ENCODE measurements around the gene NBAS.

The NBAS gene

DNA sequence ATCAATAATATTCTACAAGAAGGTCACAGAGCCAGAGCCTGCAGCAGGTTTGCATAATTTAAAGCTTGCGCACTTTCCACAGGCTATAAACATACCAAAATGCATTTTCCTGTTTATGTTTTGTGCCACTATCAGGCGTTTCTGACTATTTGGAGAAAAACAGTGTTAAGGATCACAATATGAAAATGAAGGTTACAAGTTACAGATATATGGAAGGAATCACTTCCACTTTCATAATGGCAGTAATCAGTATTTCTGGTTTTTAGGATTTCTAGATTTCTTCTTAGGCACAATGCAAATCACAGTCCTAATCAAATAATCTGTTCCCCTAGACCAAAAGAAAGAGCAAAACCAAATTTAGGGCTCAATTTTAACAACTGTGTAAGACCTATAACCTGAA, 279.5 kb downstream of the NBAS start:
- no peak overlapping the region for H3K4me3 ChIP-seq (ENCODE audit: low read depth, low read length)
- TF ChIP-seq CTCF (IDR thresholded peaks at IDR 0.05; ENCODE audit: borderline replicate concordance, insufficient read depth, low read depth, low read length) = no peak

- no peak for TF ChIP-seq CTCF (IDR thresholded peaks at IDR 0.05; ENCODE audit: borderline replicate concordance, insufficient read depth, low read depth, low read length)
- H3K4me3 ChIP-seq (ENCODE audit: low read depth, low read length) = no peak overlapping the region
Measured at GRCh38 chr2:15279201-15279876, 281.8 kb downstream of the NBAS start.

DNA sequence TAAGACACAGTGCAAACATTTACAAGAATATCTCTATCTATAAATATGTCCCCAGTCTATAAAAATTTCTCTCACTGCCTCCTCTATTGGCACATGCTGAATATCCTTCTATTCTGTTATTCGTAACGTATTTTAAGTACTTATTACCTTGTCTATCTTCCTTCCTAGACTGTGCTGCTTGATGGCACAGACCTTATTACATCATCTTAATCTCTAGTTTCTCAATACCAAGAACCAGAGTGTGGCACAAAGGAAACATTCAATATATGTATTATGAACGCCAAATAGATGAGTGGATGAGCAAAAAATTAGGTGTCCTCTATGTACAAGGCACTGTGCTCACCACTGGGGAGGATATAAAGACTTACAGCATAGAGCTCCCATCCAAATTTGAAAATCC, 282.8 kb downstream of the NBAS start:
- TF ChIP-seq CTCF (IDR thresholded peaks at IDR 0.05; ENCODE audit: borderline replicate concordance, insufficient read depth, low read depth, low read length) = no peak
- no peak overlapping the region for H3K4me3 ChIP-seq (ENCODE audit: low read depth, low read length)

DNA sequence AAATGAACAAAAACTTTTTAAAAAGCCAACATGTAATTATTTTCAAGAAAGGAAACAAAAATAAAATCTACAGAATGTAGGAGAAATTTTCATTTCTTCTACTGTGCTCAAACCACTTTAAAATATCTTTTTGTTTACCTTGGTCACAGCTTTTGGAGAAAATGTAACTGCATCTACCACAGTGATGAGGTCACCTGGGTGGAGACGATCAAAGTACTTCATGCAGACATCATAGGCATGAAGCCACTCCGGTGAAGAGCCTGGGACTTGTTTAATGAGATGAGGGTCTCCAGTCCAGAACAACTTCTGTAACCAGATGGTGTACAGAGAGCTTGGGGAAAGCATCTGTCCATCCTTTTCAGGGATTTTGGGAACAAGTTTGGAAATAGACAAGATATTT, 285.8 kb downstream of the NBAS start:
- no peak for TF ChIP-seq CTCF (IDR thresholded peaks at IDR 0.05; ENCODE audit: borderline replicate concordance, insufficient read depth, low read depth, low read length)
- H3K4me3 ChIP-seq (ENCODE audit: low read depth, low read length) = no peak overlapping the region

DNA sequence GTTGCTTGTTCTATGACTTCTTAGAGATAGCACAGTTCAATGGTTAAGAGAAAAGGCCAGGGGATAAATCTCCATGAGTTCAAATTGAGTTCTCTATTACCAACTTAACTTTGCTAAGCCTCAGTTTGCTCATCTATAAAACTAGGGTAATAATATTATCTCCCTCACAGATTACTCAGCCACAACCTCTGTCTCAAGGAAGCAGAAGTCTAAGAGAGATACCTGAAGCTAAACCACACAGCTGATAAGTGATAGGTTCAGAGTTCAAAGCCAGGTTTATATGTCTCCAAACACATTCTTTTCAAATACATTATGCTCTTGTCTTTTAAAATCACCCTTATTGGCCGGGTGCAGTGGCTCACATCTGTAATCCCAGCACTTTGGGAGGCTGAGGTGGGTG, 287.7 kb downstream of the NBAS start:
- no peak for TF ChIP-seq CTCF (IDR thresholded peaks at IDR 0.05; ENCODE audit: borderline replicate concordance, insufficient read depth, low read depth, low read length)
- H3K4me3 ChIP-seq (ENCODE audit: low read depth, low read length) = no peak overlapping the region

DNA sequence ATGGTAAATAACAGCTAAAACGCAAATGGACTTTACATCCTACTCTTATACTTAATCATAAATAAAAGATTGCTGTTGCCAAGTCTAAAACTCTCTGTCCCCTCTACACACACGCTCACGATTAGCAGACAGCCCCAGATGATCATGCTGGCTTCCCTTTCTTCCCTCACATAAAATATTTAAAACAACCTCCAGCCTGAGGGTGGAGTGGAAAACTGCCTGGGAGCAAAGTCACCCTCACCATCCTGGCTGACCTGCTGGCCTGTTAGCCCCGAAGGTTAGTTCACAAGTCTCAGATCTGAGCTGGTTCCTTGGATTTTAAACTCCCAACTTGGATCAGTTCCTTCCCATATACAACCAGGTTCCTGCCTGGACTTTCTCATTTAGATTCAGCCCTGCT, 288.2 kb downstream of the NBAS start:
- no peak for TF ChIP-seq CTCF (IDR thresholded peaks at IDR 0.05; ENCODE audit: borderline replicate concordance, insufficient read depth, low read depth, low read length)
- no peak overlapping the region for H3K4me3 ChIP-seq (ENCODE audit: low read depth, low read length)

GRCh38 chr2:15271941-15272542, 289.1 kb downstream of the NBAS start:
- H3K4me3 ChIP-seq (ENCODE audit: low read depth, low read length) = no peak overlapping the region
- no peak for TF ChIP-seq CTCF (IDR thresholded peaks at IDR 0.05; ENCODE audit: borderline replicate concordance, insufficient read depth, low read depth, low read length)

Data from GM12875 (cell line).